Omental fat pad (tissue), 4 donors: ENCODE data around the gene STUM. TPM values are rescaled to one million over a fixed set of nuclear protein-coding genes. Genes with fewer than 3 reads are reported as not detected.

ENCODE experiments used
- ATAC-seq: fragments of 150-250 bp; one replicate; pipeline ENCODE4 v1.9.1; 2016; ENCODE audit warnings: mild to moderate bottlenecking, moderate library complexity; ENCODE audit not compliant: low FRiP score
- DNase-seq: peaks from one replicate; pipeline ENCODE4 v3.0.0-alpha.2; 2019; ENCODE audit warnings: low spot score
- CTCF ChIP-seq, 3 donors: fragments of 450-650 bp; IDR thresholded peaks; one replicate each; pipeline ENCODE4 v1.5.1; 2016 to 2017; ENCODE audit warnings: antibody characterized with exemption in 3 of 3, mild to moderate bottlenecking in 3 of 3, moderate library complexity in 2 of 3
- total RNA-seq, 4 donors: library from RNA; depleted of rRNA; stranded (reverse); fragments of >200 nt; gene quantifications; one replicate each; pipeline ENCODE4 v1.1.0, GENCODE V29; 2016

Gene STUM
- total RNA-seq, 4 donors from 2014 or later: 1.9 to 2.8 (median 2.2) TPM

GRCh38 chr1:226533220-226533619, 15.3 kb upstream of the STUM start:
- TF ChIP-seq CTCF (IDR thresholded peaks at IDR 0.05): no peak
- ATAC-seq (no peak), DNase-seq (no peak)

- no peak for TF ChIP-seq CTCF (IDR thresholded peaks at IDR 0.05)
- no peak for ATAC-seq
- DNase-seq: no peak
Observed at GRCh38 chr1:226534098-226534497, 14.5 kb upstream of the STUM start.

- ATAC-seq (no peak), DNase-seq (no peak)
- TF ChIP-seq CTCF (IDR thresholded peaks at IDR 0.05): no peak
Observed at GRCh38 chr1:226534645-226535044, 13.9 kb upstream of the STUM start.

- DNase-seq: no peak
- no peak for TF ChIP-seq CTCF (IDR thresholded peaks at IDR 0.05)
Observed at GRCh38 chr1:226535666-226536065, 12.9 kb upstream of the STUM start.

GRCh38 chr1:226541231-226541630, 7.3 kb upstream of the STUM start:
- TF ChIP-seq CTCF (IDR thresholded peaks at IDR 0.05): no peak
- ATAC-seq (no peak), DNase-seq (no peak)

More at GRCh38 chr1:226535666-226536065, 12.9 kb upstream of the STUM start:
- no peak for ATAC-seq

GRCh38 chr1:226541631-226542622, 6.6 kb upstream of the STUM start:
- ATAC-seq (no peak), DNase-seq (no peak)
- TF ChIP-seq CTCF (IDR thresholded peaks at IDR 0.05): no peak
